GM19455 (cell line): Measurements from ENCODE around the gene RAB11FIP3.
A peak's percentile ranks its signal among the peaks of the same experiment; 100 is the strongest.

Experiments used
- ATAC-seq: cut with Tn5 transposase; IDR thresholded peaks from one replicate; pipeline ENCODE4 v1.9.1; 2021; ENCODE audit not compliant: unreplicated experiment

Gene RAB11FIP3

DNA sequence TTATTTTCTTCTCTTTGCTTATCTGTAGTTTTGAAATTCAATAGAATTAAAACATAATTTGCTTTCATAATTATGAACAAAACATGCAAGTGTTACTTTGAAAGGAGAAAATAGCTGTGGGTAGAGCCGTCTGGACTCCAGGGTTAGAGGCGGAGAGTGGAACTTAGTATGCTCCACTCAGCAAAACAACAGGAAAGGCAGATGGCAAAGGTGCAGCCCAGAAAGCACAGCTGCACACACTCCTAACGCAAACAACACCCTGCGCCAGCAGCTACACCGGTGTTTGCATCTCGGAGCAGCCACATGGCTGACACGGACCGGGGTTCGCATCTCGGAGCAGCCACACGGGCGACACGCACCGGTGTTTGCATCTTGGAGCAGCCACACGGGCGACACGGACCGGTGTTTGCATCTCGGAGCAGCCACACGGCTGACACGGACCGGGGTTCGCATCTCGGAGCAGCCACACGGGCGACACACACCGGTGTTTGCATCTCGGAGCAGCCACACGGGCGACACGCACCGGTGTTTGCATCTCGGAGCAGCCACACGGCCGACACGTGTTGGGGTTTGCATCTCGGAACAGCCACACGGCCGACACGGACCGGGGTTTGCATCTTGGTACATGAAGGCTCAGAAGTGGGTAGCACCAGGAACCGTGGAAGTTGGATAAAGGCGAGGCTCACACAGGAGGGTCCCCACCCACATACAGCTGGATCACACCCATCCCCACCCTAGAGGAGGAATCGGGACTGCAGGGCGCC lies 89.9 kb downstream of the RAB11FIP3 start:
- ATAC-seq = no peak

DNA sequence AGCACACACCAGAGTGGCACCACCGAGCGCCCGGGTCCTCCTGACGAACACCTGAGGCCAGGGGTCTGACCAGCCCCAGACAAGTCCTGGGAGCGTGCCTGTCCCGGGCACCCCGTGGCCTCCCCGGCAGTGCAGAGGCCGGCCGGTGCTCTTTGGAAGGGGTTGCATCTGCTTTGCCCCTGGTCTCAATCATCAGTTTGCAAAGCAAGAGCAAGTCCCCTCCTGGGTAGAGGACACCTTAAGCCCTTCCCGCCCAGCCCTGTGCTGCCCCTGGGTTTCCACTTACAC lies 90.4 kb downstream of the RAB11FIP3 start:
- no peak for ATAC-seq

DNA sequence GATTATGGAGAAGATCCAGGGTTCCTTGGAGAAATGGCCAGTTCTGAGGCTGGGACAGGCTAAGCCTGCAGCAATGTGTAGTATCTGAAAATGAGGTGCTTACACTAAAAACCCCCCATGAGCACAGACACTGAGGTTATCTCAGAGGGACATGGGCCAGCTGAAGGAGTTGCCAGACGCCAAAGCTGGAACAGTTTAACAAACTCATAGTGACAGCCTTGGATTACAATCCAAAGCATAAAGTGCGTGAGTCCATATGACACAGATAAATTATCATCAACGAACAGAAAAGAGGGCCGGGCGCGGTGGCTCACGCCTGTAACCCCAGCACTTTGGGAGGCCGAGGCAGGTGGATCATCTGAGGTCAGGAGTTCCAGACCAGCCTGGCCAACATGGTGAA lies 90.9 kb downstream of the RAB11FIP3 start:
- ATAC-seq = no peak

DNA sequence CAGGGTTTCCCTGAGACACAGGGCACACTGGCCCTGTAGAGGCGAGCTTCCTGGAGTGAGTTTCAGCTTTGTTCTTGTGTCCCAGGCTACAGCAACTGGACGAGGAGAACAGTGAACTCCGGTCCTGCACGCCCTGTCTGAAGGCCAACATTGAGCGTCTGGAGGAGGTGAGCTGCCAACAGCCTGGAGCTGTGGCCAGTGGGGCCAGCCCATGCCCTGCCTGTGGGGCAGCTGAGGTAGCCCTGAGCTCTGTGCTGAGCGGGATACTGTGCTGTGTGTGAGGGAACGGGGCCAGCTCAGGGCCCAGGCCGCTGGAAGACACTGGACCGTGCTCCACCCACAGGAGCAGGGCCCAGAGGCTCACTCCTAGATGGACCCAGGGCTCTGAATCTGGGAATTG lies 93.4 kb downstream of the RAB11FIP3 start:
- no peak for ATAC-seq

- ATAC-seq = no peak
Observed at GRCh38 chr16:519425-519824, 94.0 kb downstream of the RAB11FIP3 start.

DNA sequence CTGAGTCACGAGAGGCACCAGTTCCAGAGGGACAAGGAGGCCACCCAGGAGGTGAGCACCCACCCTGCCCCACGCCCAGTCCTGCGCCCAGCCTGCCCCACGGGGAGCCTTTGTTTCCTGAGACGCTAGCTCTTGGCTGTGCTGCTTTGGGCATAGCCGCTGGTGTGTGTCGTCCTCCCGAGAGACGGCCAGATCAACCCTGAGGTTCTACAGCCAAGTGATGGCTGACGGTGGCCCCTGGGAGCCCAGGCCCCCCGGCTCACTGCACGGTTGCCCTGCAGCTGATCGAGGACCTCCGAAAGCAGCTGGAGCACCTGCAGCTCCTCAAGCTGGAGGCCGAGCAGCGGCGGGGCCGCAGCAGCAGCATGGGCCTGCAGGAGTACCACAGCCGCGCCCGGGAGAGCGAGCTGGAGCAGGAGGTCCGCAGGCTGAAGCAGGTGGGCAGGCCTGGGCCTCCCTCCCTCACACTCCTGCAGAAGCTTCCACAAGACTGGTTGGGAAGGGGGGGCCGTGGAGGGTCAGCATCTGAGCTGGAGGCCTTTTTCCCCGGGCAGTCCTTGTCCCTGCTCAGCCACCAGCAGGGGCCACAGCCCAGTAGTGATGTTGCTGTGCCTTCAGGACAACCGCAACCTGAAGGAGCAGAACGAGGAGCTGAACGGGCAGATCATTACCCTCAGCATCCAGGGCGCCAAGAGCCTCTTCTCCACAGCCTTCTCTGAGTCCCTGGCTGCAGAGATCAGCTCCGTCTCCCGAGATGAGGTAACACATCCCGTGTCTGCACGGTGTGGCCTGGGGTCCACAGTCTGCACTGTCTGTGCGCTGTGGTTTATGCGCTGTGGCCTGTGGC lies 94.6 kb downstream of the RAB11FIP3 start:
- no peak for ATAC-seq

- no peak for ATAC-seq
Observed at GRCh38 chr16:520847-521246, 95.4 kb downstream of the RAB11FIP3 start.

DNA sequence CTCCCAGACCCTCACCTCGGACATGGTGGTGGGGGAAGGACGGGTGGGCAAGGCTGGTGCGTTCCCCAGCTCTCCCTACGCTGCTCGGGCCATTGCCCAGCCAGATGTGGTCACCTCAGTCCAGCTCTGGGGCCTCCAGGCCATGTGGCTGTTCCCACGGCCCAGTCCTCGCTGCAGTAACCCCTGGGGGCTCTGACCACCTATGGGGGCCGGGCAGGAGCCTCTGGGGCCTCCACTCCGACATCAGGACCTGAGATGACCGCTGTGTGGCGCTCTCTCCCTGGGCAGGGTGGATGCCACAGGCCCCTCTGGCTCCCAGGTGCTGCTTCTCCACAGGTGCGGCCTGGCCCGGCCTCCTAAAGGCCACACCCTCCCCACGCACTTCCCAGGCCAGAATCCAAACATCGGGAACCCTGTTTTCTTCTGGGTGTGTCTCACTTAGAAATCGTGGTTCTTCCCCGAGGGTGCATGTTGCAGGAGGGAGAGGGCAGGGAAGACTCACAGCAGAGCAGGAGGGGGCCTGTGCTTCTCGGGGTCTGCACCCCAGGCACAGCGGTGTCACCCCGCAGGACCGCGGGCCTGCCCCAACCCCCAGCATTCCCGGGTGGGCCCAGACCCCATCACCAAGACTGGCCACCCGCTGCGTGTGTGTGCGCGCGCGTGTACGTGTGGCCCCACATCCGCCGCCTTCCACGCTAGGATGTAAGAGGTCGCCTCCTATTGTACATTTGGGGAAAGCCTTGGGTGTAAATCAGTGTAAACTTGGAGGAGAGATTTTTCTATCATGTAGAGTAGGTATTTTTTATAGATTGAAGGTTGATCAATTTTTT lies 96.1 kb downstream of the RAB11FIP3 start:
- ATAC-seq = no peak

- ATAC-seq = no peak
Observed at GRCh38 chr16:522320-523096, 97.1 kb downstream of the RAB11FIP3 start.

GRCh38 chr16:523097-523741 lies 97.8 kb downstream of the RAB11FIP3 start:
- ATAC-seq = no peak

GRCh38 chr16:524274-525040 lies 99.0 kb downstream of the RAB11FIP3 start:
- ATAC-seq = no peak

DNA sequence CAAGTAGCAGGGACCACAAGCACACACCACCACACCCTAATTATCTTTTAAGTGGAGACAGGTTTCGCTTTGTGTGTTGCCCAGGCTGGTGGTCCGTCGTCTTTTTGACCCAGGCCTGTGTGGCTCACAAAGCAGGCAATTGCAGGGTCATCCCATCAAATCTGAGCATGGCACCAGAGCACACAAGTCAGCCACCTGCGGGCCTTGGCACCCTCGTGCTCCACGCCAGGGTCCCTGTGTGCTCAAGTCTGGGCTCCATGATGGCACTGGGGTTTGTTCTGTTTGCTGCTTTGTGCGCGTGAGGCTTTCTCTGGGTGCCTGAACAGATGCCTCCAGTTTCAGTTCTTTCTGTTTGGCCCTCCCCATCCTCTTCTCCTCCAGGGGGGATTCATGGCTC lies 99.7 kb downstream of the RAB11FIP3 start:
- ATAC-seq = no peak

DNA sequence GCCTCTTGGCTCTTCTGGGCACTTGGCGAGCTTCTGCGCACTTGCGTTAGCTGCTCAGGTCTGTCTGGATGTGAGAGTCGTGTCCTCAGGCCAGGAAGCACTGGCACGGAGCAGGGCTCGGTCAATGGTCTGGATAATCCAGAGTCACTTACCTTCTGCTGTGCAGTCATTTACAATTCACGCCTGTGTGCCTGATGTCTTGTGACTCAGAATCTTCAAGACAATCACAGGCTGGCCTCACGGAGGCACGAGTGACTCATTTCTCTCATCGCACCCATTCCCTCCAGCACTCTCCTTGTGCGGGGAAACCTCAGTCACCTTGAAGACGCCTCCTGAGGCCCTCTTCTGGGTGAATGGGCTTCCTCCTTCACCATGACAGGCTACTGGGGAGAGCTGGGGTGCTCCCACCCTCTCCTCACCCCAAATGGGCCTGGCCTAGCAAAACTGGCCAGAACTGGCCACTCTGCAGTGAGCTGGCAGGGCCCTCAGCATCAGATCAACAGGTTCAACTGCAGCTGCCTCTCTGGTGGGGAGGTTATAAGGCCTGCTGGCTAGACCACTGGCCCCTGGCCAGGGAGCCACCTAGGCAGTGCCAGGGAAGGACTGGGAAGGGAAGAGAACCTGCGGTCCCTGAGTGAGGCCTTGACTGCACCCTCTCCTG lies 100.2 kb downstream of the RAB11FIP3 start:
- ATAC-seq = no peak

DNA sequence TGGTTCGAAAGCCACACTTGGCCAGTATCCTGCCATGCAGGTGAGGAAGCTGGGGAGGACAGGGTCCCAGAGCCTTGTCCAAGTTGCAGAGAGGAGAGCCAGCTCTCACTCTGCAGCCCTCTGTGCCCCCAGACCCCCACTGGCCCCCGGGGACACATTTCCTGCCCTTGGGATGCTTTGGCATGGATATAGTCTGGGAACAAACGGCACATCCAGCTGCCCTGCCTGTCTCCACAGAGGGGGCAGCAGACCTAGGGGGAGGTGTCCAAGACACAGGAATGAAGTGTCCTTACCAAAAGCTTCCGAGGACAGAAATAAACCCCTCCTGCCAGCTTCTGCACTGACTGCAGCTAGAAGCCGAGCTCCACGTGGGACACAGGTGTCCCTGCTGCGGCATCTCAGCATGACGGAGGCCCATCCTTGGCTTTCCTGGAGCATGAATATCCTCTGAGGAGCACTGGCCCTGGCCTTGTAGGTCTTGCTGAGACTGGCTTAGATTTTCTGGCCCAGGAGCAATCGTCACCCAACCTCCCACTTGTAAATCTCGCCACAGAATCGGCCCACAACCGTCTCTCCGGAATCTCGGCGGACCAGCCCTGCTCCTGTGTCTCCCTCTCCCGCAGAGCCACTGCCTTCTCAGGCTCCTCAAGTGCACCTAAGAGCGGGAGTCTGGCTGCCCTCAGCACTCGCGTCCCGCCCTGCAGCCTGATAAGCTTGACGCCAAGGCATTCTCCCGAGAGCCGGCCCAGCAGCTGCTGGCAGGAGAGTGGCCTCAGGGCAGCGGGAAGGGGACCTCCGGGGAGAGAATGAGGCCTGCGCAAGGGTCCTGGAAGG lies 100.9 kb downstream of the RAB11FIP3 start:
- ATAC-seq = peak; percentile 9

DNA sequence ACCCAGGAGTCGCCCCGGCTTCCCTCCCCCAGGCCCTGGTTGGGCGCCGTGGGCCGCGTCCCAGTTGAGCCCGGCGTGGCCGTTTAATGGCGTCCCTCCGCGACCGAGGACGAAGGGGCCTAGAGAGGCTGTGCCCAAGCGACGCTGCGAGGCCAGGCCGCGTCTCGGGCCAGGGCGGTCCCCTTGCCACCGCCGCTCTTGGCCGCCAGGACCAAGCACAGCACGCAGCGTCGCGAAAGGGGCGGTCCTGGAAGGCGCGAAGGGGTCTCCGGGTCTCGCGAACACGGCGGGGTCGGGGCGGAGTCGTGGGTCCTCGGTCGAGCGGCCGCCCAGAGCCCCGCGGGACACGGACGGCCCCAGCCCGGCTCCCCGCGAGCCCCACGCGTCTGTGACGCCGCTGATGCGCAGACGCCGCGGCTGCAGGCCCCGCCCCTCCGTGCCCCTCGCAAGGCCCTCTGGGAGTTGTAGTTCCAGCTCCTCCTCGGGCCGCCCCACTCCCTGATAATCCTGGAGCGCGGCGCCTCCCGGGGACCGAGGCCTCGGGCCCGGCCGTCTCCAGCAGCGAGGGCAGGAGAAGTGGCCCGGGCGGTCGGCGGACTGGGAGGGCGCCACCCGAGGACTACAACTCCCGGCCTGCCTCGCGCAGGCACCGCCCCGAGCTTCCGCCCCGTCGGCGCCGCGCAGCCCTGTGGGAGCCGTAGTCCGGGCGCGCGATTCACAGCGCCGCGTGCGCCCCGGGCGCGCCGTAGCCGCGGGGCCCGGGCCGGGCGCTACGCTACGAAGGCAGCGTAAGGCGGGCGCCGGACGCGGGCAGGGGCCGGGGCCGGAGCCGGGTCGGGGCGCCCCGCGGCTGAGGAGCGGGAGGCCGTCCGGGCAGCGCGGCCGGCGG lies 101.8 kb downstream of the RAB11FIP3 start, which contains the start of gene CAPN15:
Gene CAPN15 (plus strand): TSS at position 698 of the 889 bp plus-strand sequence. CDS start 19,127 bp downstream, outside the sequence.
- peak; percentile 59 for ATAC-seq

GRCh38 chr16:528111-529011 lies 102.9 kb downstream of the RAB11FIP3 start:
- ATAC-seq = peak; percentile 5
